HepG2 (cell line): ENCODE data around the gene TMEM196.

Source experiments
- FOXP4 ChIP-seq: sonication (generic); formaldehyde crosslinking; IDR thresholded peaks from 2 replicates; pipeline ENCODE4 v1.4.0; 2020; ENCODE audit warnings: missing genetic modification reagents
- STAG1 ChIP-seq: sonication (generic); formaldehyde crosslinking; IDR thresholded peaks from 2 replicates; pipeline ENCODE4 v1.4.0; 2020; ENCODE audit warnings: missing genetic modification reagents

- TF ChIP-seq STAG1 (CRISPR knock-in tag) (no peak), FOXP4 (no peak)
Measured at GRCh38 chr7:19816128-19816527, 42.7 kb upstream of the TMEM196 start.
